GM12873 (cell line): ENCODE results near the gene DDIT4L.

Experiments
- CTCF ChIP-seq: IDR thresholded peaks from 2 replicates; pipeline ENCODE4 v1.5.1; 2012; ENCODE audit warnings: low read depth, mild to moderate bottlenecking, moderate library complexity, low read length, control low read depth; ENCODE audit not compliant: insufficient read depth; ENCODE audit errors: missing control alignments

The DDIT4L gene, protein sequence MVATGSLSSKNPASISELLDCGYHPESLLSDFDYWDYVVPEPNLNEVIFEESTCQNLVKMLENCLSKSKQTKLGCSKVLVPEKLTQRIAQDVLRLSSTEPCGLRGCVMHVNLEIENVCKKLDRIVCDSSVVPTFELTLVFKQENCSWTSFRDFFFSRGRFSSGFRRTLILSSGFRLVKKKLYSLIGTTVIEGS

DNA sequence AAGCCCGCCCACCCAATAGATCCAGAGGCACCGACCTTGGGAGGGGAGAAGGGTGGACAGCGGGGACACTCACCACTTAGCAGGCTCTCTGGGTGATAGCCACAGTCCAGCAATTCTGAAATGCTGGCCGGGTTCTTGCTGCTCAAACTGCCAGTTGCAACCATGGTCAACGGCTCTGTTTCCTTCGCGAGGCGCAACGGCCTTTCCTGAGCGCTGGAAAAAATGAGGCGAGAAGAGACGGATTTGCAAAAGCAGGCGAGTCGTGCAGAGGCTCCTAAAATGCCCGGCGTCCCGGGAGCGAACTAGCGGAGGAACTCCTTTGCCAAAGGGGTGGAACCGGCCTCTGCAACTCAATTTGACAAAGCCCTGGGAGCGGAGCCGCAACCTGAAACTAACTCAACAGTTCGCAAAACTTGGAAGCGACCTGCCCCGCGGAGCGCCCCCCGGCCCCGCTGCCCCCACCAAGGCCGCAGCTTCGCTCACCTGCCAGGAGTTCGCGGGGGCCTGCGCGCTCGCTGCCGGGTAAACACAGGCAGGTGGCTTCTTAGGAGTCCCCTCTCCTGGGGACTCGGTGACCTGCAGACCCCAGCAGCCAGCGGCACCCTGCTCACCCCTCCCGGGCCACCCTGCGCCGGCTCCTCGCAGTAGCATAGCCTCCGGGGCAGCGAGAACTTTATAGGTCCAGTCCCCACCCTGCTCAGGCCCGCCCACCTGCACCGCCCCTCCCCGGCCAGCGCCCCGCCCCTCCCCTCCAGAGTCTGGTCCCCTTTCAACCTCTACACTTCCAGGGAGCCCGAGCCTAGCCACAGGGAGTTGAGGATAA is at the start of gene DDIT4L:
Gene DDIT4L, minus strand, starts transcription at position 649 of the 823 bp plus-strand sequence. Its CDS starts 485 bp downstream, at position 164.
- no peak for TF ChIP-seq CTCF

GRCh38 chr4:100240008-100240407 is 49.7 kb upstream of the DDIT4L start:
- TF ChIP-seq CTCF = no peak

GRCh38 chr4:100224721-100225120 is 34.5 kb upstream of the DDIT4L start:
- no peak for TF ChIP-seq CTCF

GRCh38 chr4:100224160-100224559 is 33.9 kb upstream of the DDIT4L start:
- no peak for TF ChIP-seq CTCF

GRCh38 chr4:100208964-100209363 is 18.7 kb upstream of the DDIT4L start:
- TF ChIP-seq CTCF = no peak

GRCh38 chr4:100208459-100208858 is 18.2 kb upstream of the DDIT4L start:
- TF ChIP-seq CTCF = no peak

DNA sequence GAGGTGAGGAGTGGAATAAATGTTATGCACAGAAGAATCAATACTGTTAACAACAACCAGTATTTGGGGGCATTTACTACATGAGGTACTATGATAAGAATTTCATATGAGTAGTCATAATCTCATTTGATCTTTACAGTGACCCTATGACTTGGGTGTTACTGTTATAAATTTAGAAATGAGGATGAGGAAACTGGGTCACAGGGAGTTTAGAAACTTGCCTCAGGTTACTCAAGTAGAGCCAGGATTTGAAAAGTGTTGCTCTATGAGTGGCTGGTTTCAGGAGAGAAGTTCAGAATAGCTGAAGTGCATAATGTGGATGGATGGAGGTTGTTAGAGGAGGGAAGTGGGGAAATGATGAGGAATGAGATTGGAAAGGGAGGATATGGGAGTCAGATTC is 16.6 kb upstream of the DDIT4L start:
- TF ChIP-seq CTCF = no peak
